Measurements from ENCODE around the gene SCN10A.

- TF ChIP-seq, protein P1, sequence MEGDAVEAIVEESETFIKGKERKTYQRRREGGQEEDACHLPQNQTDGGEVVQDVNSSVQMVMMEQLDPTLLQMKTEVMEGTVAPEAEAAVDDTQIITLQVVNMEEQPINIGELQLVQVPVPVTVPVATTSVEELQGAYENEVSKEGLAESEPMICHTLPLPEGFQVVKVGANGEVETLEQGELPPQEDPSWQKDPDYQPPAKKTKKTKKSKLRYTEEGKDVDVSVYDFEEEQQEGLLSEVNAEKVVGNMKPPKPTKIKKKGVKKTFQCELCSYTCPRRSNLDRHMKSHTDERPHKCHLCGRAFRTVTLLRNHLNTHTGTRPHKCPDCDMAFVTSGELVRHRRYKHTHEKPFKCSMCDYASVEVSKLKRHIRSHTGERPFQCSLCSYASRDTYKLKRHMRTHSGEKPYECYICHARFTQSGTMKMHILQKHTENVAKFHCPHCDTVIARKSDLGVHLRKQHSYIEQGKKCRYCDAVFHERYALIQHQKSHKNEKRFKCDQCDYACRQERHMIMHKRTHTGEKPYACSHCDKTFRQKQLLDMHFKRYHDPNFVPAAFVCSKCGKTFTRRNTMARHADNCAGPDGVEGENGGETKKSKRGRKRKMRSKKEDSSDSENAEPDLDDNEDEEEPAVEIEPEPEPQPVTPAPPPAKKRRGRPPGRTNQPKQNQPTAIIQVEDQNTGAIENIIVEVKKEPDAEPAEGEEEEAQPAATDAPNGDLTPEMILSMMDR (IDR thresholded peaks at IDR 0.05), result no peak
- TF ChIP-seq POLR2AphosphoS5 (IDR thresholded peaks at IDR 0.05), result no peak
Observed at GRCh38 chr3:38739396-38739689, 76.7 kb downstream of the SCN10A start.

Data from suprapubic skin (tissue), 3 donors.